Keratinocyte (primary cell): ENCODE results near the gene MYO10. TPM values are rescaled to one million over a fixed set of nuclear protein-coding genes. Genes with fewer than 3 reads are reported as not detected.
A peak's percentile ranks its signal among the peaks of the same experiment; 100 is the strongest.

Source experiments
- DNase-seq: peaks from one replicate; pipeline ENCODE4 v3.0.0-alpha.2; 2011; ENCODE audit warnings: low read depth, missing footprints, low spot score
- FAIRE-seq: peaks from 2 replicates; lab custom pipeline; 2011; peaks lifted over from hg19 to GRCh38; lab: Jason Lieb, UNC
- H2AFZ ChIP-seq: 2 replicates; pipeline ENCODE4 v1.6.0; 2012; ENCODE audit warnings: low read length, control low read depth, inconsistent platforms; ENCODE audit not compliant: control insufficient read depth
- H3K27ac ChIP-seq: 2 replicates; pipeline ENCODE4 v1.5.1; 2011; ENCODE audit warnings: low read length; ENCODE audit not compliant: control insufficient read depth, insufficient read depth
- H3K27me3 ChIP-seq: 3 replicates; pipeline ENCODE4 v1.6.0; 2011; ENCODE audit warnings: low read length; ENCODE audit not compliant: control insufficient read depth, insufficient read depth; ENCODE audit errors: extremely low read depth
- H3K36me3 ChIP-seq, 2 experiments: 2 replicates in 1 of 2; 3 replicates in 1 of 2; pipeline ENCODE4 v1.5.1; 2011; ENCODE audit warnings: low read length in 2 of 2, mild to moderate bottlenecking in 1 of 2; ENCODE audit not compliant: control insufficient read depth in 2 of 2, insufficient read depth in 2 of 2; ENCODE audit errors: extremely low read depth in 1 of 2
- H3K4me1 ChIP-seq: 3 replicates; pipeline ENCODE4 v1.5.1; 2011; ENCODE audit warnings: low read length; ENCODE audit not compliant: control insufficient read depth, insufficient read depth; ENCODE audit errors: extremely low read depth
- H3K4me2 ChIP-seq: 3 replicates; pipeline ENCODE4 v1.6.0; 2011; ENCODE audit warnings: low read depth, low read length; ENCODE audit not compliant: control insufficient read depth, insufficient read depth; ENCODE audit errors: extremely low read depth
- H3K4me3 ChIP-seq, 3 experiments: fragments of 200-600 bp in 1 of 3; sonication (generic) in 1 of 3; 2 replicates in 2 of 3; 3 replicates in 1 of 3; pipeline ENCODE4 v1.5.1; 2011 to 2016; ENCODE audit warnings: low read length in 3 of 3, mild to moderate bottlenecking in 3 of 3, control low read depth in 2 of 3, inconsistent platforms in 1 of 3, low read depth in 1 of 3, mixed read lengths in 1 of 3, mixed run types in 1 of 3, moderate library complexity in 1 of 3; ENCODE audit not compliant: control insufficient read depth in 2 of 3, insufficient read depth in 2 of 3; ENCODE audit errors: extremely low read depth in 1 of 3
- H3K79me2 ChIP-seq: 2 replicates; pipeline ENCODE4 v1.6.0; 2012; ENCODE audit warnings: low read length; ENCODE audit not compliant: control insufficient read depth, insufficient read depth
- H3K9ac ChIP-seq: 3 replicates; pipeline ENCODE4 v1.6.0; 2011; ENCODE audit warnings: low read length; ENCODE audit not compliant: control insufficient read depth, insufficient read depth; ENCODE audit errors: extremely low read depth
- H3K9me1 ChIP-seq: 3 replicates; pipeline ENCODE4 v1.6.0; 2011; ENCODE audit warnings: low read length; ENCODE audit not compliant: control insufficient read depth, insufficient read depth; ENCODE audit errors: extremely low read depth
- H3K9me3 ChIP-seq: 2 replicates; pipeline ENCODE4 v1.5.1; 2012; ENCODE audit warnings: low read depth, low read length; ENCODE audit not compliant: control insufficient read depth
- H4K20me1 ChIP-seq: 3 replicates; pipeline ENCODE4 v1.6.0; 2011; ENCODE audit warnings: low read length; ENCODE audit not compliant: control insufficient read depth, insufficient read depth; ENCODE audit errors: extremely low read depth
- CTCF ChIP-seq, 3 experiments: IDR thresholded peaks in 1 of 3; conservative IDR thresholded peaks in 1 of 3; optimal IDR thresholded peaks in 1 of 3; 2 replicates in 2 of 3; 3 replicates in 1 of 3; pipeline versions ENCODE3 to v1.5.1; 2011; ENCODE audit warnings: low read length in 3 of 3, mild to moderate bottlenecking in 3 of 3, moderate library complexity in 2 of 3, control low read depth in 1 of 3, inconsistent platforms in 1 of 3; ENCODE audit not compliant: insufficient read depth in 2 of 3; ENCODE audit errors: extremely low read depth in 1 of 3
- EZH2 ChIP-seq: IDR thresholded peaks from one replicate; pipeline ENCODE4 v1.6.1; 2012; ENCODE audit warnings: inconsistent platforms, mild to moderate bottlenecking, low read length, moderate library complexity
- dilution Hi-C: fragments of 300-500 bp; cut with MboI; formaldehyde crosslinking; loops from one replicate; pipeline ENCODE4 v1.7.0; 2020; ENCODE audit warnings: low sequenced_read_pairs; ENCODE audit not compliant: extremely low pct_ligation_motif_present
- polyA plus RNA-seq, 5 experiments: library from polyadenylated mRNA; depleted of rRNA in 3 of 5; stranded (reverse) in 3 of 5; stranded (forward) in 1 of 5; unstranded in 1 of 5; fragments of >200 nt; gene quantifications; 1 replicate in 1 of 5; 2 replicates in 3 of 5; 3 replicates in 1 of 5; pipeline versions ENCODE4 v1.2.1 to v1.2.3, GENCODE V29; 2011 to 2012; ENCODE audit warnings: missing spikeins in 2 of 5, low read depth in 1 of 5, low replicate concordance in 1 of 5

MYO10 gene
- polyA plus RNA-seq, 1 donor (not counting 4 experiments of a cell fraction or from before 2014, with no cell fraction given): 22.0 TPM

- H2AFZ ChIP-seq: no peak overlapping the region
- no peak overlapping the region for H3K4me3 ChIP-seq
- peaks cover 8% of the 10 kb centered on the region for H3K4me1 ChIP-seq
- no peaks in the 10 kb centered on the region for H3K9me3 ChIP-seq
- peaks cover 43% of the 10 kb centered on the region for H4K20me1 ChIP-seq
- peaks cover 8% of the 10 kb centered on the region for H3K9me1 ChIP-seq
- H3K27me3 ChIP-seq: no peaks in the 10 kb centered on the region
- dilution Hi-C loops: no loop called here
- FAIRE-seq (no peak), DNase-seq (no peak)
- peaks cover 99% of the 10 kb centered on the region for H3K79me2 ChIP-seq
- H3K27ac ChIP-seq: no peak overlapping the region
- no peak for TF ChIP-seq CTCF (optimal IDR thresholded peaks at IDR 0.05 in 1 of 3, IDR thresholded peaks at IDR 0.05 in 1 of 3, conservative IDR thresholded peaks at IDR 0.05 in 1 of 3; ENCODE audit: extremely low read depth in 1 of 3, insufficient read depth in 2 of 3, low read length in 3 of 3)
- no peak for TF ChIP-seq EZH2
- no peak overlapping the region for H3K9ac ChIP-seq
- no peak overlapping the region for H3K4me2 ChIP-seq
- peaks cover 0 to 2% of the 10 kb centered on the region in 2 experiments for H3K36me3 ChIP-seq
Measured at GRCh38 chr5:16906255-16906654, 29.8 kb downstream of the MYO10 start.

- Histone ChIP-seq H3K36me3 (peaks cover 0 to 2% of the 10 kb centered on the region in 2 experiments), H2AFZ (no peak overlapping the region), H3K9me3 (no peaks in the 10 kb centered on the region), H3K27me3 (no peaks in the 10 kb centered on the region), H4K20me1 (peaks cover 49% of the 10 kb centered on the region), H3K4me3 (no peak overlapping the region), H3K9ac (no peak overlapping the region), H3K79me2 (peaks cover 99% of the 10 kb centered on the region), H3K27ac (no peak overlapping the region), H3K4me1 (peaks cover 14% of the 10 kb centered on the region), H3K9me1 (peaks cover 8% of the 10 kb centered on the region), H3K4me2 (no peak overlapping the region)
- FAIRE-seq (peak; percentile 36), DNase-seq (no peak)
- dilution Hi-C loops: no loop called here
- TF ChIP-seq CTCF (optimal IDR thresholded peaks at IDR 0.05 in 1 of 3, IDR thresholded peaks at IDR 0.05 in 1 of 3, conservative IDR thresholded peaks at IDR 0.05 in 1 of 3; ENCODE audit: extremely low read depth in 1 of 3, insufficient read depth in 2 of 3, low read length in 3 of 3): no peak
Measured at GRCh38 chr5:16903480-16904300, 32.4 kb downstream of the MYO10 start.
